Suppressor macrophage treated with lipopolysaccharide for 1 hour (primary cell): ENCODE data around the gene MX2.

Experiments
- DNase-seq, 3 donors: peaks; one replicate each; pipeline ENCODE4 v3.0.0-alpha.2; 2020 to 2022

The MX2 gene

GRCh38 chr21:41442481-41443186, 80.8 kb downstream of the MX2 start:
- no peak for DNase-seq

DNA sequence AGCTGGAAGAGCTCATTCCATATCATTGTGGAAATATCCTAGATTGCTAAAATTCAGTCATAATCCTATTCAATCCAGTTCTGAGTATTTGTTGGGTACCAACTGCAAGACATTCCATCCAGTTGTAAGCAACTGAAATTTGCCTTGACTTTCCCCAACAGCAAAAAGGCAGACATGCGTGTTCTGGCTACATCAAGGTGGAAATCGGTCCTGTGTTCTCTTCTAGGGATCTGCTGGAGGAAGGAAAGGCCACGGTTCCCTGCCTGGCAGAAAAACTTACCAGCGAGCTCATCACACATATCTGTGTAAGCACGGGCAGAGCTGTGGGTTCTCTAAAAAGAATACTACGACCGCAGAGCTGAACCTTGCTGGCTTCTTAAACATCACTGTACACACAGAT, 81.7 kb downstream of the MX2 start:
- DNase-seq, result no peak

DNA sequence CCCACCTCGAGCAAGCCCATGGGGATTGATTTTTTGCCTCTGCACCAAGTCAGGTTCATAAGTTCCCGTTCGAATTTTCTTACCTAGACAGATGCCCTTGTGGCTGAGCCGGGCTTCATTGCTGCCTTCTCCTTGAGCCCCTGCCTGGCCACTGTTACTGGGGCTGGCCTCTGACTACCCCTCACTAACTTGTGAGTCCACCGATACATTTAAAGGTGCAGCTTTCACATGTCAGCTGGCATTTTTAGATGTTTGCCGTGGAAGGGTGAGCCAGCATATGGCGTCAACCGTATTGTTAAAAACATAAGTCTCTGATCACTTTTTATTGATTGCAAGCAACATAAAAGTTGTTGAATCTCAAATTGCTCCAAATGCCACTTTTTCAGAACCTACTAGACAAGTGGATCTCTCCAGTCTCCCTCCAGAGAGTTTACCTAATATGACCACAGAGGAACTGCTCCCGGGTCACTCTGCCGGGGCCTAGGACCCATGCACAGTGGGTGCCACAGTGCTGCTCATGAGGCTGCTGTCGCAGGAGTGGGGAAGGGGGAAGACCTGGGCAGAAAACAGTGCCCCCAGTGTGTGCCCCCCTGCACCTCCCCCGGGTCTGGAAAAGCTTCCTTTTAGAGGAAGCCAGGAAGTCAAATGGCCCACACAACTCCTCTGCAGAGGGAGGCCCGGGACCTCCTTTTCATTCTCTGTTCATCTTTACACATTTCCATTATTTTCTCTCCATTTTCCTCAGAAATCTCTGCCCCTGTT, 83.1 kb downstream of the MX2 start:
- no peak for DNase-seq

- DNase-seq, result no peak
These were observed 83.6 kb downstream of the MX2 start for GRCh38 chr21:41445465-41445862.

DNA sequence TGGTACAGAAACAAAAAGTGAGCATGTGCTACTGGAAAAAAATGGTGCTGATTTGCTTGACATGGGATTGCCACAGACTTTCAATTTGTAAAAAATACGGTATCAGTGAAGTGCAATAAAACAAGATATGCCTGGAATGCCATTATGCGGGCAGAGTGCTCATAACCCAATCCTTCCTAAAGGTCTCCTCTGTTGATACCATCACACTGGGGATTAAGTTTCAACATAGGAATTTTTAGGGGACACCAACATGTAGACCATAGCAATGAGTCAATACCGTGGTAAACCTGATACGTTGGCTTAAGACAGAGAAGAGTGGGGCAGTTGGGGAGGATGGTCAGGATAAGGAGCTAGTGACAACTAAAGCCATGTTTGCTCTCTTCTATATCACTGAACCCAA, 84.8 kb downstream of the MX2 start:
- no peak for DNase-seq

DNA sequence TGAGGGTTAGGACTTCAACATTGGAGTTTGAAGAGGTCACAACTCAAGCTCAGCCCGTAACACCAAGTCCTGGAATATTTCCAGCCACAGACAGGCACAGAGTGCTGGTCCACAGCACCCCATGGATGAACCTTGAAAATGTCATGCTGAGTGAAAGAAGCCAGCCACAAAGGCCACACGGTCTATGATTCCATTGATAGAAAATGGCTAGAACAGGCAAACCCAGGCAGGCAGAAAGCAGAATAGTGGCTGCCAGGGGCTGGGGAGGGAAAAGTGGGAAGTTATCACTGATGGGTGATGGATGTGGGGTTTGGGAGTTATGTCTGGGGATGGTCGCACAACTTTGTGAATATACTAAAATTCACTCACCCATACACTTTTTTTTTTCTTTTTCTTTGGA, 85.5 kb downstream of the MX2 start:
- no peak for DNase-seq

GRCh38 chr21:41449613-41450012, 87.8 kb downstream of the MX2 start:
- no peak for DNase-seq

GRCh38 chr21:41451753-41452676, 90.2 kb downstream of the MX2 start:
- no peak for DNase-seq

DNA sequence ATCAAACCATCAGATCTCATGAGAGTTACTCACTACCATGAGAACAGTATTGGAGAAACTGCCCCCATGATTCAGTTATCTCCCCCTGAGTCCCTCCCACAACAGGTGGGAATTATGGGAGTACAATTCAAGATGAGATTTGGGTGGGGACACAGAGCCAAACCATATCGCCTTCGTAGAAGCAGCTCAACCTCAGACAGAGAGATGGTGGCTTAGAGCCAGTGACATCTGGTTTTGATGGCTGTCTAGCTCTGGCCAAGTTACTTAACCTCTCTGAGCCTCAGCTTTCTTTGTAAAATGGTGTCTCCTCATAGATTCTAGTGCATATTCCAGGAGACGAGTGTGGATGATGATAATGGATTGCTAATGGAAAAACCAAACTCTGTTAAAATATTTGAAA, 91.4 kb downstream of the MX2 start:
- no peak for DNase-seq

DNA sequence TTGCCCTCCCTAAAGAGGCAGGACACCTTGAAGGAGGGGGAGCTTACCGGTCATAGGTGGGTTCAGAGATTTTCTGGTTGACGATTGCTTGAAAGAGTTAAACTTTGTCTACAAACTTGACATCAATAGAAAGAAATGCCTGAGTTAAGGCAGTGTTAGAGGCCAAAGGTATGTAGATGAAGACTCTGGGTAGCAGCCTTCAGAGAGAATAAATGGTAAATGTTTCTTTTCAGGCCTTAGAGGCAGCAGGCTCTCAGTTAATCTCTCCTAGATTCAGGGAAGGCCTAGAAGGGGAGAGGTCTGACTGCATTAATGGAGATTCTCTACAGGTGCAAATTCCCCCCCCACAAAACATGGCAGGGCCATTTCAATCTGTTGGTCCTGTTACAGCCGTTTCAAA, 91.9 kb downstream of the MX2 start:
- no peak for DNase-seq

GRCh38 chr21:41458121-41458520, 96.3 kb downstream of the MX2 start:
- peak in 1 of 3 donors; percentile 40 for DNase-seq

GRCh38 chr21:41458559-41458958, 96.7 kb downstream of the MX2 start:
- no peak for DNase-seq
